AG08396 (cell line): ENCODE measurements around the gene HBA1.
"Not testable (repeated sequence)": the region's sequence is repeated elsewhere in the genome, so short reads cannot be mapped to it uniquely, and the experiment has no call there.

Experiments
- DNase-seq: peaks from one replicate; pipeline ENCODE4 v3.0.0; 2012; ENCODE audit warnings: low spot score, mixed read lengths

The HBA1 gene

DNA sequence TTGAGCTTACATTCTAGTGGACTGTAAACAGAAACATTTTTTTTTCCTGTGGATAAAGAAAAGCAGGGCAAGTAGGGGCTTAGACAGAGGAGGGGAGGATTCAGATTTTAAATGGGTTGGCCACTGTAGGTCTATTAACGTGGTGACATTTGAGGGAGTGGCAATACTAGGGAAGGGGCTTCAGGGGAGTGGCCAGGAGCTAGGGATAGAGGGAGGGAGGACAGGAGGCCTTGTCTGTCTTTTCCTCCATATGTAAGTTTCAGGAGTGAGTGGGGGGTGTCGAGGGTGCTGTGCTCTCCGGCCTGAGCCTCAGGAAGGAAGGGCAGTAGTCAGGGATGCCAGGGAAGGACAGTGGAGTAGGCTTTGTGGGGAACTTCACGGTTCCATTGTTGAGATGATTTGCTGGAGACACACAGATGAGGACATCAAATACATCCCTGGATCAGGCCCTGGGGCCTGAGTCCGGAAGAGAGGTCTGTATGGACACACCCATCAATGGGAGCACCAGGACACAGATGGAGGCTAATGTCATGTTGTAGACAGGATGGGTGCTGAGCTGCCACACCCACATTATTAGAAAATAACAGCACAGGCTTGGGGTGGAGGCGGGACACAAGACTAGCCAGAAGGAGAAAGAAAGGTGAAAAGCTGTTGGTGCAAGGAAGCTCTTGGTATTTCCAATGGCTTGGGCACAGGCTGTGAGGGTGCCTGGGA lies 17.2 kb upstream of the HBA1 start:
- DNase-seq: no peak

DNA sequence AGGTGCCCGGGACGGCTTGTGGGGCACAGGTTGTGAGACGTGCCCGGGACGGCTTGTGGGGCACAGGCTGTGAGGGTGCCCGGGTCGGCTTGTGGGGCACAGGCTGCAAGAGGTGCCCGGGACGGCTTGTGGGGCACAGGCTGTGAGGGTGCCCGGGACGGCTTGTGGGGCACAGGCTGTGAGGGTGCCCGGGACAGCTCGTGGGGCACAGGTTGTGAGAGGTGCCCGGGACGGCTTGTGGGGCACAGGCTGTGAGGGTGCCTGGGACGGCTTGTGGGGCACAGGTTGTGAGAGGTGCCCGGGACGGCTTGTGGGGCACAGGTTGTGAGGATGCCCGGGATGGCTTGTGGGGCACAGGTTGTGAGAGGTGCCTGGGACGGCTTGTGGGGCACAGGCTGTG lies 16.2 kb upstream of the HBA1 start:
- not testable (repeated sequence) for DNase-seq

DNA sequence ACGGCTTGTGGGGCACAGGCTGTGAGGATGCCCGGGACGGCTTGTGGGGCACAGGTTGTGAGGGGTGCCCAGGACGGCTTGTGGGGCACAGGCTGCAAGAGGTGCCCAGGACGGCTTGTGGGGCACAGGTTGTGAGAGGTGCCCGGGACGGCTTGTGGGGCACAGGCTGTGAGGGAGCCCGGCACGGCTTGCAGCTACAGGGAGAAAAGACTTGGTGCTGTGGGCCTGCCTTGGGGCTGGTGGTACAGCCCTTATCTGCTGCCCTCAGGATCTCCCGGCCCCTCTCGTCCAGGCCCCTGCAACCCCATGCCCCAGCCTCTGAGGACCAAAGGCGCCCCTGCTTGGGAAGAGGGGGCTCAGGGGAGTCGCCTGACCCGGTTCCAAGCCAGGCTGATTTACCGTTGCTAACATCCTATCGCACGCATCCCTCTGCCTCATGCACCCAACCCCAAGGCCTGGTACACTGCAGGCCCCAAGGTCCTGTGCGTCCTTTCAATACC lies 15.7 kb upstream of the HBA1 start:
- DNase-seq: no peak

DNA sequence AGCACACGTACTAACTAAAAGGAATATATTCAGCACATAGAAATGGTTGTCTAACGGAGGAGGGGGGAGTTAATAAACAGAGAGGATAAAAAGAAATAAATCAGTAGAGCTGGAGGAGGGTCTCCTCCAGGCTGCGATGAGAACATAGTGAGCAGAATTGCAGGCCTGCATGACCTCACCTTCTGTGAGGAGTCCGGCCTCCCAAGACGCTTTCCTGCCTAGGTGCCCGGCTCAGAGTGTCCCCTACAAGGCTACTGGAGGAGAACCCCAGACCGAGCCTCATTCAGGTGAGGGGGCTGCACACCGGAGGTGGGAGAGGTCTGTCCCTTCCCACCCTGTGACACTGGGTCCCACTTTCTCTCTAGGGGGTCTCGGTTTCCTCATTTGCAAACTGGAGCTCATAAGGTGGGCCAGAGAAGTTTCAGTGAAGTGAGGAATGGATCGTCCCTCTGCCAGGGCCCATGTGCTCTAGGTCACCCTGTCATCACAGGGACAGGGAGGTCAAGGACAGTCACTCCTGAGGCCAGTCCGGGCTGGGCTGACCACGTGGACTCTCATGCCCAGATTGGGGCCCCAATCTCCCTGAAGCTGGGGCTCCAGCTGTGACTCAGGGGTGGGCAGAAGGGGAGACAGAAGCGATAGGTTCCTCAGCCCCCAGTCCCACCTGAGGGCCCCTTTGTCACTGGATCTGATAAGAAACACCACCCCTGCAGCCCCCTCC lies 14.0 kb upstream of the HBA1 start:
- peak; percentile 8 for DNase-seq

DNA sequence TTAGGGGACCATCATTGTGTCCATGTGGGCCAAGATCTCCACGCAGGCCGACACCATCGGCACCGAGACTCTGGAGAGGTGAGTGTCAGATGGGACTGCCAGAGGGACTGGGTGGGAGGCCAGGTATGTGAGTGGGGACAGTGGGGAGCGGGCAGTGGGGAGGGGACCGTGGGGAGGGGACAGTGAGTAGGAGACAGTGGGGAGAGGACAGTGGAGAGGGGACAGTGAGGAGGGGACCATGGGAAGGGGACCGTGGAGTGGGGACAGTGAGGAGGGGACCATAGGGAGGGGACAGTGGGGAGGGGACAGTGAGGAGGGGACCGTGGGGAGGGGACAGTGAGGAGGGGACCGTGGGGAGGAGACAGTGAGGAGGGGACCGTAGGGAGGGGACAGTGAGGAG lies 13.3 kb upstream of the HBA1 start:
- not testable (repeated sequence) for DNase-seq

DNA sequence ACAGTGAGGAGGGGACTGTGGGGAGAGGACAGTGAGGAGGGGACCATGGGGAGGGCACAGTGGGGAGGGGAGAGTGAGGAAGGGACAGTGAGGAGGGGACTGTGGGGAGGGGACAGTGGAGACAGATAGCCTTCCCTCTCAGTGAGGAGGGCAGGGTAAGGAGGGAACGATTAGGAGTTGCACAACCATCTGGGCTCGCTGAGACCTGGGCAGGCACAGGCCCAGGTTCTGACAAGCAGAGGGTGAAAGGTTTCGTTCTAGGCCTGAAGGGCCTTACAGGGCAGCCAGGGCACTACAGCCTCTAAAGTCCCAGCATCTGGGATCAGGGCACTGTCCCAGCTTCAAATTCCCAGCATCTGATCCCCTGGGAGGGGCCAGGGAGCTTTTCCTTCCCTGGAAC lies 12.8 kb upstream of the HBA1 start:
- not testable (repeated sequence) for DNase-seq

DNA sequence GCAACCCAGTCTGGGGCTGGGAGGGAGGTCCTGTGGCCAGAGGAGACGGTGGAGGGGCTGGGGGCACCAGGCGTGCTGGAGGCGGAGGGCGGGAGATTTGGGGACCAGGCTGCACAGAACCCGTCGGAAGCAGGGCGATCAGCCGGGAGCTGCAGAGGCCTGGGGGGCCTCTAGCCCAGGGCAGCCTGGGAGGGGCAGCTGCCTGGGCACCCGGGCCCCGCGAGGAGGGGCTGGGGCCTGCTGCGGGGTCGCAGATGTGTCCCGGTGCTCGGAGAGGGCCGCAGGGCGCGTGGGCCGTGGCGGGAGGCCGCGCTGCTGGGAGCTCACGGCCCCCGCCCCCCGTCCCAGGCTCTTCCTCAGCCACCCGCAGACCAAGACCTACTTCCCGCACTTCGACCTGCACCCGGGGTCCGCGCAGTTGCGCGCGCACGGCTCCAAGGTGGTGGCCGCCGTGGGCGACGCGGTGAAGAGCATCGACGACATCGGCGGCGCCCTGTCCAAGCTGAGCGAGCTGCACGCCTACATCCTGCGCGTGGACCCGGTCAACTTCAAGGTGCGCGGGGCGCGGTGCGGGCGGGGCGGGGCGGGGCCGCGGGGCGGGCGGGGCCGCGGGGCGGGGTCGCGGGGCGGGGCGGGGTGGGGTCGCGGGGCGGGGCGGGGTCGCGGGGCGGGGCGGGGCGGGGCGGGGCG lies 12.2 kb upstream of the HBA1 start:
- DNase-seq: not testable (repeated sequence)

DNA sequence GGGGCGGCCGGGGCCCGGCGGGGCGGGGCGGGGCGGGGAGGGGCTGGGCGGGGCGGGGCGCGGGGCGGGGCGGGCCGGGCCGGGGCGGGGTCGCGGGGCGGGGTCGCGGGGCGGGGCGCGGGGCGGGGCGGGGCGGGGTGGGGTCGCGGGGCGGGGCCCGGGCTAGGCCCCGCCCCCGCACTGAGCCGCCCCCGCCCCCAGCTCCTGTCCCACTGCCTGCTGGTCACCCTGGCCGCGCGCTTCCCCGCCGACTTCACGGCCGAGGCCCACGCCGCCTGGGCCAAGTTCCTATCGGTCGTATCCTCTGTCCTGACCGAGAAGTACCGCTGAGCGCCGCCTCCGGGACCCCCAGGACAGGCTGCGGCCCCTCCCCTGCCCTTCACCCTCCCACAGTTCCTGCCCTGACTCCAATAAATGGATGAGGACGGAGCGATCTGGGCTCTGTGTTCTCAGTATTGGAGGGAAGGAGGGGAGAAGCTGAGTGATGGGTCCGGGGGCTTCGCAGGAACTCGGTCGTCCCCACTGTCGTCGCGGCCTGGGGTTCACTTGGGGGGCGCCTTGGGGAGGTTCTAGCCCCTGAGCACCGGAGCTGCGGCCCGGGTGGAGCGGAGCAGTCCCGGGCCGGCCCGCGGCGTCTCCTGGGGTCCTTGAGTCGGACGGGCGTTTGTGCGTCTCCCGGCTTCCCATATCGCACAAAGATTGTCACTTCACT lies 11.5 kb upstream of the HBA1 start:
- peak; percentile 37 for DNase-seq

DNA sequence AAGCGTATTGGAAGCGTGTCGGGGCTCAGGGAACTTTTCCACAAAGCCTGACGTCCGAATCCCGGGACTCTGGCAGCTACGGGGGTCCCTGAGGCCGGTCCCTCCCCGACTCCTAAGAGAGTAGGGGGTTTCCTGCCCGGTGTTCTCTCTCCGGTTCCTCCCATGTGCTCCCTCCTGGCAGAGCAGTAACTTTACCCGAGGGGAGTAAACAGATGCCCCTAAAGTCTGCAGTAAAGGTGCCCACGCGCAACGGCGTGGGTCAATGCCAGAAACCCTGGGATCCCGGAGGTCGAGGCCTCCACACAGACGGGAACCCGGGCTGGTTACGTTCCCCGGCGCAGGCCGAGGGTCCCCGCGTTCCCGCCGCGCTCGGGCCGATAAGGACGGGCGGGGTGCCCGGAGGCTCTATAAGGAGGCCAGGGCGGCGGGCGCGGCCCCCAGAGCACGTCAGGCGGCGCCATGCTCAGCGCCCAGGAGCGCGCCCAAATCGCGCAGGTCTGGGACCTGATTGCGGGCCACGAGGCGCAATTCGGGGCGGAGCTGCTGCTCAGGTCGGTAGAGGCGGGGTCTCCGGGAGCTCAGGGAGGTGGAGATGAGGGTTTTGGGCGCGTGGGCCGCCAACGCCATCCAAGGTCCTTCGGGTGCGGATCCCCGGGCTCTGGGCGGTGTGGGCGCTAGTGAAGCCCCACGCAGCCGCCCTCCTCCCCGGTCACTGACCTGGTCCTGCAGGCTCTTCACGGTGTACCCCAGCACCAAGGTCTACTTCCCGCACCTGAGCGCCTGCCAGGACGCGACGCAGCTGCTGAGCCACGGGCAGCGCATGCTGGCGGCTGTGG lies 10.7 kb upstream of the HBA1 start, which contains the start of gene HBM:
HBM (plus strand) TSS at position 440 of the 836 bp plus-strand sequence; CDS start at position 460, 20 bp downstream.
- peak; percentile 27 for DNase-seq

DNA sequence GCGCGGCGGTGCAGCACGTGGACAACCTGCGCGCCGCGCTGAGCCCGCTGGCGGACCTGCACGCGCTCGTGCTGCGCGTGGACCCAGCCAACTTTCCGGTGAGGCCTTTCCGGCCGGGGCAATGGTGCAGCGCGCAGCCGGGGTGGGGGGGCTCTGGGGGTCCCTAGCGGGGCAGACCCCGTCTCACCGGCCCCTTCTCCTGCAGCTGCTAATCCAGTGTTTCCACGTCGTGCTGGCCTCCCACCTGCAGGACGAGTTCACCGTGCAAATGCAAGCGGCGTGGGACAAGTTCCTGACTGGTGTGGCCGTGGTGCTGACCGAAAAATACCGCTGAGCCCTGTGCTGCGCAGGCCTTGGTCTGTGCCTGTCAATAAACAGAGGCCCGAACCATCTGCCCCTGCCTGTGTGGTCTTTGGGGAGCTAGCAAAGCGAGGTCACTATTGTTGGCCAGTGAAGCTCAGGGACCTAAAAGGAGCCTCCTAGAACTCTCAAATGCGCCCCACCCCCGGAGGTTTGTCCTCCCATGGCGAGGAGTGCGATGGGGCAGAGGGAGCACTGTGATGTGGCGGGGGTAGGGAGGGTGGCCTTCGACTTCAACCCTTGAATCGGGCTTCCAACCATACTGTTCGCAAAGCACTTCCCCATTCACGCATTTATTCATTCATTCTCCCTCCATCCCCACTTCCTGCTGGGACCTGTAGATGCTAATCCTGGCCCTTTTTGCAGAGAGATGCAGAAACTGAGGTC lies 9.9 kb upstream of the HBA1 start:
- DNase-seq: peak; percentile 14

DNA sequence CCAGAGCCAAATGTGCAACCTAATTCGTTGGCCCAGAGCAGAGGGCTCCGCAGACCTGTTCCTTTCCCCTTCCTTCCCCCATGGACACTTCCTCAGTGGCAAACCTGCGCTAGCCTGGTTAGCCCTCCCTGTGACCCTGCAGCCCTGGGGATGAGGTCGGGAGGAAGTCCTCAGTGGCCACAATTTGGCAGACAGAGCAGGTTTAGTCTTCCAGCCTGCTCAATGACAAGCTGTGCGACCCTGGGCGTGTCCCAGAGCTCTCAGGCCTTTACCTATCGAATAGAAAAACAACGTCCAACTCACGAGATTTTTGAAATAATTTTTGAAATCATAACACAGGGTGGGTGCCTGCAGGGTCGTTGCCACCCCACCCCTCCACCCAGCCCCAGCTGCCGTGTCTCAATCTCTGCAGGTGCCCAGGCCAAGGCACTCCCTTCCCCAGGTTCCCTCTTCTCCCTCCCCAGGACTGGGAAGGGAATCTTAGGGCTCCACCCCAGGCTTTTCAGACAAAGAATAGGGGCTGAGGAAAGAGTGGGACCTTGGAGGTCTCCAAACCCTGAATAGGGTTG lies 9.3 kb upstream of the HBA1 start:
- peak; percentile 17 for DNase-seq

DNA sequence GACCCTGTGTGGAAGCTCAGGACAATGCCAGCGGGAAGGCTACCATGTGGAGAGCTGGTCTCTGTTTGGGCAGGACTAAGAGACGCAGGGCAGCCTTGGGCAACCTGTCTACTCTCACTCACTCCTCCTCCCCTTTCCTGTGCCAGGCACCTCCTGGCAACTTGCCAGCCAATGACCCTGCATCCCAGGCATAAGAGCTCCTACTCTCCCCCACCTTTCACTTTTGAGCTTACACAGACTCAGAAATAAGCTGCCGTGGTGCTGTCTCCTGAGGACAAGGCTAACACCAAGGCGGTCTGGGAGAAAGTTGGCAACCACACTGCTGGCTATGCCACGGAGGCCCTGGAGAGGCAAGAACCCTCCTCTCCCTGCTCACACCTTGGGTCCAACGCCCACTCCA lies 8.1 kb upstream of the HBA1 start:
- peak; percentile 10 for DNase-seq

DNA sequence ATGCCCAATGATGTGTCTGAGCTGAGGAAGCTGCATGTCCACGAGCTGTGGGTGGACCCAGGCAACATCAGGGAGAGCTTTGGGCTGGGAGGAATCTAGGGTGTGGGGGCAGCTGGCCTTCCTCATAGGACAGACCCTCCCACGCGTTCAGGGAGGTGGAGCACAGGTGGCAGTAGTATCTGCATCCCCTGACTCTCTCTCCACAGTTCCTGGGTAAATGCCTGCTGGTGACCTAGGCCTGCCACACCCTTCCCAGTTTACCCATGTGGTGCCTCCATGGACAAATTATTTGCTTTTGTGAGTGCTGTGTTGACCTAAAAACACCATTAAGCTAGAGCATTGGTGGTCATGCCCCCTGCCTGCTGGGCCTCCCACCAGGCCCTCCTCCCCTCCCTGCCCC lies 7.5 kb upstream of the HBA1 start:
- DNase-seq: peak; percentile 6

DNA sequence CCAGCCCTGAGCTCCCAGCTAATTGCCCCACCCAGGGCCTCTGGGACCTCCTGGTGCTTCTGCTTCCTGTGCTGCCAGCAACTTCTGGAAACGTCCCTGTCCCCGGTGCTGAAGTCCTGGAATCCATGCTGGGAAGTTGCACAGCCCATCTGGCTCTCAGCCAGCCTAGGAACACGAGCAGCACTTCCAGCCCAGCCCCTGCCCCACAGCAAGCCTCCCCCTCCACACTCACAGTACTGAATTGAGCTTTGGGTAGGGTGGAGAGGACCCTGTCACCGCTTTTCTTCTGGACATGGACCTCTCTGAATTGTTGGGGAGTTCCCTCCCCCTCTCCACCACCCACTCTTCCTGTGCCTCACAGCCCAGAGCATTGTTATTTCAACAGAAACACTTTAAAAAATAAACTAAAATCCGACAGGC lies 6.4 kb upstream of the HBA1 start:
- DNase-seq: not testable (repeated sequence)

DNA sequence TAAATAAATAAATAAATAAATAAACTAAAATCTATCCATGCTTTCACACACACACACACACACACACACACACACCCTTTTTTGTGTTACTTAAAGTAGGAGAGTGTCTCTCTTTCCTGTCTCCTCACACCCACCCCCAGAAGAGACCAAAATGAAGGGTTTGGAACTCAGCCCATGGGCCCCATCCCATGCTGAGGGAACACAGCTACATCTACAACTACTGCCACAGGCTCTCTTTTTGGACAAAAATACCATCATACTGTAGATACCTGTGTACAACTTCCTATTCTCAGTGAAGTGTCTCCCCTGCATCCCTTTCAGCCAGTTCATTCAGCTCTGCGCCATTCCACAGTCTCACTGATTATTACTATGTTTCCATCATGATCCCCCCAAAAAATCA lies 5.7 kb upstream of the HBA1 start:
- no peak for DNase-seq

DNA sequence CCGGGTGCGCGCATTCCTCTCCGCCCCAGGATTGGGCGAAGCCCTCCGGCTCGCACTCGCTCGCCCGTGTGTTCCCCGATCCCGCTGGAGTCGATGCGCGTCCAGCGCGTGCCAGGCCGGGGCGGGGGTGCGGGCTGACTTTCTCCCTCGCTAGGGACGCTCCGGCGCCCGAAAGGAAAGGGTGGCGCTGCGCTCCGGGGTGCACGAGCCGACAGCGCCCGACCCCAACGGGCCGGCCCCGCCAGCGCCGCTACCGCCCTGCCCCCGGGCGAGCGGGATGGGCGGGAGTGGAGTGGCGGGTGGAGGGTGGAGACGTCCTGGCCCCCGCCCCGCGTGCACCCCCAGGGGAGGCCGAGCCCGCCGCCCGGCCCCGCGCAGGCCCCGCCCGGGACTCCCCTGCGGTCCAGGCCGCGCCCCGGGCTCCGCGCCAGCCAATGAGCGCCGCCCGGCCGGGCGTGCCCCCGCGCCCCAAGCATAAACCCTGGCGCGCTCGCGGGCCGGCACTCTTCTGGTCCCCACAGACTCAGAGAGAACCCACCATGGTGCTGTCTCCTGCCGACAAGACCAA lies 4.0 kb upstream of the HBA1 start, which contains the start of gene HBA2:
HBA2 (plus strand) TSS at position 503 of the 568 bp plus-strand sequence; CDS start at position 540, 37 bp downstream.
- not testable (repeated sequence) for DNase-seq

DNA sequence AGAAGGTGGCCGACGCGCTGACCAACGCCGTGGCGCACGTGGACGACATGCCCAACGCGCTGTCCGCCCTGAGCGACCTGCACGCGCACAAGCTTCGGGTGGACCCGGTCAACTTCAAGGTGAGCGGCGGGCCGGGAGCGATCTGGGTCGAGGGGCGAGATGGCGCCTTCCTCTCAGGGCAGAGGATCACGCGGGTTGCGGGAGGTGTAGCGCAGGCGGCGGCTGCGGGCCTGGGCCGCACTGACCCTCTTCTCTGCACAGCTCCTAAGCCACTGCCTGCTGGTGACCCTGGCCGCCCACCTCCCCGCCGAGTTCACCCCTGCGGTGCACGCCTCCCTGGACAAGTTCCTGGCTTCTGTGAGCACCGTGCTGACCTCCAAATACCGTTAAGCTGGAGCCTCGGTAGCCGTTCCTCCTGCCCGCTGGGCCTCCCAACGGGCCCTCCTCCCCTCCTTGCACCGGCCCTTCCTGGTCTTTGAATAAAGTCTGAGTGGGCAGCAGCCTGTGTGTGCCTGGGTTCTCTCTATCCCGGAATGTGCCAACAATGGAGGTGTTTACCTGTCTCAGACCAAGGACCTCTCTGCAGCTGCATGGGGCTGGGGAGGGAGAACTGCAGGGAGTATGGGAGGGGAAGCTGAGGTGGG lies 3.1 kb upstream of the HBA1 start:
- not testable (repeated sequence) for DNase-seq

DNA sequence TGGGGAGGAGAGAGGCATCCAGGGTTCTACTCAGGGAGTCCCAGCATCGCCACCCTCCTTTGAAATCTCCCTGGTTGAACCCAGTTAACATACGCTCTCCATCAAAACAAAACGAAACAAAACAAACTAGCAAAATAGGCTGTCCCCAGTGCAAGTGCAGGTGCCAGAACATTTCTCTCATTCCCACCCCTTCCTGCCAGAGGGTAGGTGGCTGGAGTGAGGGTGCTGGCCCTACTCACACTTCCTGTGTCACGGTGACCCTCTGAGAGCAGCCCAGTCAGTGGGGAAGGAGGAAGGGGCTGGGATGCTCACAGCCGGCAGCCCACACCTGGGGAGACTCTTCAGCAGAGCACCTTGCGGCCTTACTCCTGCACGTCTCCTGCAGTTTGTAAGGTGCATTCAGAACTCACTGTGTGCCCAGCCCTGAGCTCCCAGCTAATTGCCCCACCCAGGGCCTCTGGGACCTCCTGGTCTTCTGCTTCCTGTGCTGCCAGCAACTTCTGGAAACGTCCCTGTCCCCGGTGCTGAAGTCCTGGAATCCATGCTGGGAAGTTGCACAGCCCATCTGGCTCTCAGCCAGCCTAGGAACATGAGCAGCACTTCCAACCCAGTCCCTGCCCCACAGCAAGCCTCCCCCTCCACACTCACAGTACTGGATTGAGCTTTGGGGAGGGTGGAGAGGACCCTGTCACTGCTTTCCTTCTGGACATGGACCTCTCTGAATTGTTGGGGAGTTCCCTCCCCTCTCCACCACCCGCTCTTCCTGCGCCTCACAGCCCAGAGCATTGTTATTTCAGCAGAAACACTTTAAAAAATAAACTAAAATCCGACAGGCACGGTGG lies 2.3 kb upstream of the HBA1 start:
- DNase-seq: not testable (repeated sequence)
